Parathyroid adenoma (tissue), 2 donors: Measurements from ENCODE around the gene ACIN1.

Experiments used
- H2AFZ ChIP-seq: fragments of 300-600 bp; sonication (generic); one replicate; pipeline ENCODE4 v1.7.0; 2017; ENCODE audit warnings: antibody characterized with exemption, mild to moderate bottlenecking
- H3K27ac ChIP-seq: fragments of 300-600 bp; sonication (generic); one replicate; pipeline ENCODE4 v1.7.0; 2017
- H3K27me3 ChIP-seq: fragments of 300-600 bp; sonication (generic); one replicate; pipeline ENCODE4 v1.7.0; 2017; ENCODE audit warnings: low read length; ENCODE audit not compliant: control insufficient read depth, insufficient read depth
- H3K36me3 ChIP-seq: fragments of 300-600 bp; sonication (generic); one replicate; pipeline ENCODE4 v1.7.0; 2017; ENCODE audit warnings: low read length; ENCODE audit not compliant: control insufficient read depth, insufficient read depth
- H3K4me1 ChIP-seq: fragments of 300-600 bp; sonication (generic); one replicate; pipeline ENCODE4 v1.7.0; 2017; ENCODE audit warnings: control low read depth
- H3K4me2 ChIP-seq: fragments of 300-600 bp; sonication (generic); one replicate; pipeline ENCODE4 v1.7.0; 2017; ENCODE audit warnings: low read length
- H3K4me3 ChIP-seq: fragments of 300-600 bp; sonication (generic); one replicate; pipeline ENCODE4 v1.7.0; 2017; ENCODE audit warnings: low read depth, low read length
- H3K79me2 ChIP-seq: fragments of 300-600 bp; sonication (generic); one replicate; pipeline ENCODE4 v1.7.0; 2017; ENCODE audit warnings: control low read depth
- H3K9ac ChIP-seq: fragments of 300-600 bp; sonication (generic); one replicate; pipeline ENCODE4 v1.7.0; 2017; ENCODE audit warnings: mild to moderate bottlenecking
- H3K9me3 ChIP-seq: fragments of 300-600 bp; sonication (generic); one replicate; pipeline ENCODE4 v1.7.0; 2017; ENCODE audit warnings: low read length; ENCODE audit not compliant: control insufficient read depth
- TF ChIP-seq, protein P1 (sequence below): fragments of 300-600 bp; sonication (generic); IDR thresholded peaks from one replicate; pipeline ENCODE4 v1.7.0; 2017; ENCODE audit warnings: antibody characterized with exemption, mild to moderate bottlenecking
- donor health status: primary hyperparathyroidism.

ACIN1 gene

DNA sequence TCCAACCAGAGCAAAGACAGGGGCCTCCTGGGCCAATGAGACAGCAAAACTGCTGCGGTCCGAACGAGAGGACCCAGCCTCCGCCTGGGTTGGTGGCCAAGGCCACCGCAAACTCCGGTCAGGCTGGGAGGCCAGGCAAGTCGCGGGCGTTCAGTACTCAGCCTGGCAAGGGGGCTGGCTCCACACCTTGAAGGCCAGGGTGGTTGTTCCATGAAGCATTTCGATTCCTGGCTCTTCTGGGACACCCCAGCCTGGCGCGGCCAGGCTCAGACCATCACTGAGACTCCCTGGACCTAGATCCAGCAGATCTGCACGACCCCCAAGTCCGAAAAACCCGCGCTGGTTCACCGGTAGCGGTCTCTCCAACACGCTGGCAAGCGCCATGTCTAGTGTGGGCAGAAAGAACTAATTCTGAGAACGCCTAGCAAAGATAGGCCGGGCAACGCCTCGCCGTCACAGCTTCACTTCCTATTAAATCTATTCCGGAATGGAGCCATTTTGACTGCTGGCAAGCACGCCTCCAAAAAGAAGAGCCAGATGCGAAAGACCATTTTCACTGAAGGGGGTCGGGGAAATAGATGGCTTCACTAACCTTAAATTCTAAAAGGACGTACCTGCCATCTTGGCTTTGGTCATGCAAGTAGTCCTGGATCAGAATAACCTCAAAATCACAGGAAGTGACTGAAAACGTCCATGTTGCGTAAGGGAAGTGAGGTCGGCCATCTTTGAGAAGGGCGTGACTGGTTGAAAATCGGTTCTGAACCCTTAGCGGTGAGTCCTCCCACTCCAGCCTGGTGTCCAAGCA, 60.2 kb downstream of the ACIN1 start, which contains the start of gene PSMB5:
TSS of gene PSMB5 (minus strand) at position 403 of the 805 bp plus-strand sequence. CDS start at position 384, 19 bp downstream.
- peak within 1 kb of the TSS; percentile 96 for H3K27ac ChIP-seq
- peak within 1 kb of the TSS; percentile 70 for H3K9ac ChIP-seq
- H3K79me2 ChIP-seq, result peaks cover 18% of the 10 kb centered on the region
- peak within 1 kb of the TSS; percentile 95 for H3K4me2 ChIP-seq
- H3K9me3 ChIP-seq, result no peaks in the 10 kb centered on the region
- H3K27me3 ChIP-seq, result no peaks in the 10 kb centered on the region
- TF ChIP-seq, protein P1, sequence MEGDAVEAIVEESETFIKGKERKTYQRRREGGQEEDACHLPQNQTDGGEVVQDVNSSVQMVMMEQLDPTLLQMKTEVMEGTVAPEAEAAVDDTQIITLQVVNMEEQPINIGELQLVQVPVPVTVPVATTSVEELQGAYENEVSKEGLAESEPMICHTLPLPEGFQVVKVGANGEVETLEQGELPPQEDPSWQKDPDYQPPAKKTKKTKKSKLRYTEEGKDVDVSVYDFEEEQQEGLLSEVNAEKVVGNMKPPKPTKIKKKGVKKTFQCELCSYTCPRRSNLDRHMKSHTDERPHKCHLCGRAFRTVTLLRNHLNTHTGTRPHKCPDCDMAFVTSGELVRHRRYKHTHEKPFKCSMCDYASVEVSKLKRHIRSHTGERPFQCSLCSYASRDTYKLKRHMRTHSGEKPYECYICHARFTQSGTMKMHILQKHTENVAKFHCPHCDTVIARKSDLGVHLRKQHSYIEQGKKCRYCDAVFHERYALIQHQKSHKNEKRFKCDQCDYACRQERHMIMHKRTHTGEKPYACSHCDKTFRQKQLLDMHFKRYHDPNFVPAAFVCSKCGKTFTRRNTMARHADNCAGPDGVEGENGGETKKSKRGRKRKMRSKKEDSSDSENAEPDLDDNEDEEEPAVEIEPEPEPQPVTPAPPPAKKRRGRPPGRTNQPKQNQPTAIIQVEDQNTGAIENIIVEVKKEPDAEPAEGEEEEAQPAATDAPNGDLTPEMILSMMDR, result peak; percentile 6
- peak within 1 kb of the TSS; percentile 87 for H2AFZ ChIP-seq
- no peaks in the 10 kb centered on the region for H3K36me3 ChIP-seq
- H3K4me3 ChIP-seq, result peak within 1 kb of the TSS; percentile 93
- peaks cover 9% of the 10 kb centered on the region for H3K4me1 ChIP-seq

DNA sequence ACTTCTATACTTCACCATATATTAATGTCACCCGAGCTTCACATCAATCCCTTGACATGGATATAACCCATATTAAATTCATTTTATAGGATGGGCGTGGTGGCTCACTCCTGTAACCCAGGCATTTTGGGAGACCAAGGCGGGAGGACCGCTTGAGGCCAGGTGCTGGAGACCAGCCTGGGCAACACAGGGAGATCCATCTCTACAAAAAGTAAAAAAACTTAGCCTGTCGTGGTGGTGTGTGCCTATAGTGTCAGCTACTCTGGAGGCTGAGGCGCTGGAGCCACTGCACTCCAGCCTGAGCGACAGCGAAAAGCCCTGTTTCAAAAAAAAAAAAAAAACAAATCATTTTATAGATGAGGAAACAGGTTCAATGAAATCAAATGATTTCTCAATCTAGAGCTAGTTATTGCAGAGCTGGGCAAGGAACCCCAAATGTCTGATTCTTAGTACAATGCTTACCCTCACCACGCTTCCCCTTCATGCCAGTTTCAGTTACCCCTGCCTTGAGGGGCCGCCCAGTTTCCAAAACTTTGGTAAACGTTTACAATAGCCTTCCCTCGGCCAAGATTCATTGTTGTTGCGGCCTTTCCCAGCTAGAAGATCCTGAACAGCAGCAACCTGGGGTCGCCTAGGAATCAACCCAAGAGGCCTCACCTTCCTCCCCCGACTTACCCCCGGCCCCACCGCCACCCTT, 61.0 kb downstream of the ACIN1 start:
- Histone ChIP-seq H3K36me3 (no peaks in the 10 kb centered on the region), H3K4me3 (peak overlapping the region; percentile 93), H3K27me3 (no peaks in the 10 kb centered on the region), H2AFZ (peak overlapping the region; percentile 87), H3K79me2 (peaks cover 24% of the 10 kb centered on the region), H3K4me2 (peak overlapping the region; percentile 95), H3K4me1 (peaks cover 9% of the 10 kb centered on the region), H3K9ac (peak overlapping the region; percentile 70), H3K9me3 (no peaks in the 10 kb centered on the region), H3K27ac (peak overlapping the region; percentile 96)
- TF ChIP-seq, protein P1, result no peak

GRCh38 chr14:23033251-23033727, 61.6 kb downstream of the ACIN1 start:
- Histone ChIP-seq H3K4me2 (peak overlapping the region; percentile 95), H3K9me3 (no peaks in the 10 kb centered on the region), H3K4me1 (peaks cover 9% of the 10 kb centered on the region), H3K27me3 (no peaks in the 10 kb centered on the region), H3K36me3 (no peaks in the 10 kb centered on the region), H3K27ac (no peak overlapping the region), H3K4me3 (no peak overlapping the region), H3K9ac (no peak overlapping the region), H3K79me2 (peaks cover 24% of the 10 kb centered on the region), H2AFZ (no peak overlapping the region)
- TF ChIP-seq, protein P1, result no peak

DNA sequence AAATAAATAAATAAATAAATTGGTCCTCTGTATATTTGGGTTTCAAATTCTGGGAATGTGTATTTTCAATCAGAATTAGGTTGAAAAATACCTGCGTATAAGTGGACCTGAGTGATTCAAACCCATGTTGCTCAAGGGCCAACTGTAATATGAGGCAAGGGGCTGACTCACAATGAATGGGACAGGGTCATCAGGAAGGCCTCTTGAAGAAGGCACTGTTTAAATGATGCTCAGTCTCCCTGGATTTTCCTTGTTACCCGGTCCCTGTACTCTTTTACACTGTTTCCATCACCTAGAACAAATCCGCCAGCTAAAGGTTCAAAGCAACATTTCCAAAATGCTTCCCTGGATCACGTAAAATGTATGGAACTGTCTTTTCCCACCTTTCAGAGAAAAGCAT, 64.0 kb downstream of the ACIN1 start:
- no peaks in the 10 kb centered on the region for H3K27me3 ChIP-seq
- H3K4me3 ChIP-seq, result no peak overlapping the region
- no peak overlapping the region for H3K27ac ChIP-seq
- no peaks in the 10 kb centered on the region for H3K9me3 ChIP-seq
- H3K4me2 ChIP-seq, result no peak overlapping the region
- no peak overlapping the region for H2AFZ ChIP-seq
- no peak overlapping the region for H3K9ac ChIP-seq
- TF ChIP-seq, protein P1, result no peak
- no peaks in the 10 kb centered on the region for H3K36me3 ChIP-seq
- H3K4me1 ChIP-seq, result peaks cover 9% of the 10 kb centered on the region
- peaks cover 24% of the 10 kb centered on the region for H3K79me2 ChIP-seq
